ENCODE measurements around the gene IL12B.
"Not testable (repeated sequence)": the region's sequence is repeated elsewhere in the genome, so short reads cannot be mapped to it uniquely, and the experiment has no call there.

The IL12B gene

GRCh38 chr5:159316519-159317383 lies 13.5 kb downstream of the IL12B start:
- Histone ChIP-seq H3K9me3 (ENCODE audit: control insufficient read depth, low read length) (no peaks in the 10 kb centered on the region), H3K4me3 (ENCODE audit: extremely low read depth, insufficient read depth, low read length, poor library complexity, severe bottlenecking) (no peak overlapping the region), H3K36me3 (ENCODE audit: control insufficient read depth, insufficient read depth, low read length) (no peaks in the 10 kb centered on the region), H3K27ac (ENCODE audit: low read depth, low read length, severe bottlenecking) (no peak overlapping the region), H3K4me1 (ENCODE audit: control insufficient read depth, insufficient read depth, low read length, poor library complexity, severe bottlenecking) (no peaks in the 10 kb centered on the region)
- WGBS, 2 experiments (ENCODE audit: insufficient coverage in 2 of 2) = 93 to 94% methylated on average over 7 of the region's 9 CpGs

- H3K9me3 ChIP-seq (ENCODE audit: control insufficient read depth, low read length) = no peaks in the 10 kb centered on the region
- no peaks in the 10 kb centered on the region for H3K4me1 ChIP-seq (ENCODE audit: control insufficient read depth, insufficient read depth, low read length, poor library complexity, severe bottlenecking)
- H3K27ac ChIP-seq (ENCODE audit: low read depth, low read length, severe bottlenecking) = no peak overlapping the region
- H3K36me3 ChIP-seq (ENCODE audit: control insufficient read depth, insufficient read depth, low read length) = no peaks in the 10 kb centered on the region
- WGBS, 2 experiments (ENCODE audit: insufficient coverage in 2 of 2) = 100% methylated on average over 1 of the region's 2 CpGs; no CpG with 5 or more reads in 1 of the 2 experiments
- no peak overlapping the region for H3K4me3 ChIP-seq (ENCODE audit: extremely low read depth, insufficient read depth, low read length, poor library complexity, severe bottlenecking)
Measured at GRCh38 chr5:159313197-159313596, 17.1 kb downstream of the IL12B start.

- Histone ChIP-seq H3K4me1 (ENCODE audit: control insufficient read depth, insufficient read depth, low read length, poor library complexity, severe bottlenecking) (no peaks in the 10 kb centered on the region), H3K4me3 (ENCODE audit: extremely low read depth, insufficient read depth, low read length, poor library complexity, severe bottlenecking) (no peak overlapping the region), H3K27ac (ENCODE audit: low read depth, low read length, severe bottlenecking) (no peak overlapping the region), H3K36me3 (ENCODE audit: control insufficient read depth, insufficient read depth, low read length) (no peaks in the 10 kb centered on the region), H3K9me3 (ENCODE audit: control insufficient read depth, low read length) (no peaks in the 10 kb centered on the region)
- 56 to 61% methylated on average over 5 of the region's 7 CpGs for WGBS, 2 experiments (ENCODE audit: insufficient coverage in 2 of 2)
Measured at GRCh38 chr5:159311063-159311462, 19.2 kb downstream of the IL12B start.

- no peak overlapping the region for H3K27ac ChIP-seq (ENCODE audit: low read depth, low read length, severe bottlenecking)
- WGBS, 2 experiments (ENCODE audit: insufficient coverage in 2 of 2) = 6 to 15% methylated on average over 19 to 23 of the region's 26 CpGs
- no peaks in the 10 kb centered on the region for H3K9me3 ChIP-seq (ENCODE audit: control insufficient read depth, low read length)
- H3K36me3 ChIP-seq (ENCODE audit: control insufficient read depth, insufficient read depth, low read length) = no peaks in the 10 kb centered on the region
- H3K4me3 ChIP-seq (ENCODE audit: extremely low read depth, insufficient read depth, low read length, poor library complexity, severe bottlenecking) = no peak overlapping the region
- H3K4me1 ChIP-seq (ENCODE audit: control insufficient read depth, insufficient read depth, low read length, poor library complexity, severe bottlenecking) = no peaks in the 10 kb centered on the region
Measured at GRCh38 chr5:159310511-159310910, 19.8 kb downstream of the IL12B start.

GRCh38 chr5:159309689-159310433 lies 20.4 kb downstream of the IL12B start:
- Histone ChIP-seq H3K36me3 (ENCODE audit: control insufficient read depth, insufficient read depth, low read length) (no peaks in the 10 kb centered on the region), H3K4me3 (ENCODE audit: extremely low read depth, insufficient read depth, low read length, poor library complexity, severe bottlenecking) (no peak overlapping the region), H3K27ac (ENCODE audit: low read depth, low read length, severe bottlenecking) (no peak overlapping the region), H3K9me3 (ENCODE audit: control insufficient read depth, low read length) (no peaks in the 10 kb centered on the region), H3K4me1 (ENCODE audit: control insufficient read depth, insufficient read depth, low read length, poor library complexity, severe bottlenecking) (no peaks in the 10 kb centered on the region)
- WGBS, 2 experiments (ENCODE audit: insufficient coverage in 2 of 2) = 83 to 88% methylated on average over 2 to 3 of the region's 8 CpGs

GRCh38 chr5:159304961-159305595 lies 25.2 kb downstream of the IL12B start:
- WGBS, 2 experiments (ENCODE audit: insufficient coverage in 2 of 2) = 75 to 79% methylated on average over 4 of the region's 5 CpGs

GRCh38 chr5:159303286-159303685 lies 27.0 kb downstream of the IL12B start:
- Histone ChIP-seq H3K27ac (ENCODE audit: low read depth, low read length, severe bottlenecking) (no peak overlapping the region), H3K4me1 (ENCODE audit: control insufficient read depth, insufficient read depth, low read length, poor library complexity, severe bottlenecking) (no peaks in the 10 kb centered on the region), H3K9me3 (ENCODE audit: control insufficient read depth, low read length) (peaks cover 18% of the 10 kb centered on the region), H3K36me3 (ENCODE audit: control insufficient read depth, insufficient read depth, low read length) (no peaks in the 10 kb centered on the region), H3K4me3 (ENCODE audit: extremely low read depth, insufficient read depth, low read length, poor library complexity, severe bottlenecking) (no peak overlapping the region)
- 80 to 100% methylated on average over 3 of the region's 4 CpGs for WGBS, 2 experiments (ENCODE audit: insufficient coverage in 2 of 2)

More at GRCh38 chr5:159304961-159305595, 25.2 kb downstream of the IL12B start:
- H3K27ac ChIP-seq (ENCODE audit: low read depth, low read length, severe bottlenecking) = no peak overlapping the region
- H3K9me3 ChIP-seq (ENCODE audit: control insufficient read depth, low read length) = peaks cover 18% of the 10 kb centered on the region
- no peak overlapping the region for H3K4me3 ChIP-seq (ENCODE audit: extremely low read depth, insufficient read depth, low read length, poor library complexity, severe bottlenecking)
- no peaks in the 10 kb centered on the region for H3K4me1 ChIP-seq (ENCODE audit: control insufficient read depth, insufficient read depth, low read length, poor library complexity, severe bottlenecking)
- no peaks in the 10 kb centered on the region for H3K36me3 ChIP-seq (ENCODE audit: control insufficient read depth, insufficient read depth, low read length)

GRCh38 chr5:159301929-159302860 lies 28.1 kb downstream of the IL12B start:
- not testable (repeated sequence) for H3K4me3 ChIP-seq (ENCODE audit: extremely low read depth, insufficient read depth, low read length, poor library complexity, severe bottlenecking); H3K27ac ChIP-seq (ENCODE audit: low read depth, low read length, severe bottlenecking); H3K4me1 ChIP-seq (ENCODE audit: control insufficient read depth, insufficient read depth, low read length, poor library complexity, severe bottlenecking); H3K36me3 ChIP-seq (ENCODE audit: control insufficient read depth, insufficient read depth, low read length)
- peaks cover 18% of the 10 kb centered on the region for H3K9me3 ChIP-seq (ENCODE audit: control insufficient read depth, low read length)
- WGBS, 2 experiments (ENCODE audit: insufficient coverage in 2 of 2) = 81 to 93% methylated on average over 4 to 6 of the region's 13 CpGs

GRCh38 chr5:159301466-159301865 lies 28.8 kb downstream of the IL12B start:
- Histone ChIP-seq H3K27ac (ENCODE audit: low read depth, low read length, severe bottlenecking) (no peak overlapping the region), H3K36me3 (ENCODE audit: control insufficient read depth, insufficient read depth, low read length) (no peaks in the 10 kb centered on the region), H3K4me3 (ENCODE audit: extremely low read depth, insufficient read depth, low read length, poor library complexity, severe bottlenecking) (no peak overlapping the region), H3K9me3 (ENCODE audit: control insufficient read depth, low read length) (peaks cover 18% of the 10 kb centered on the region), H3K4me1 (ENCODE audit: control insufficient read depth, insufficient read depth, low read length, poor library complexity, severe bottlenecking) (no peaks in the 10 kb centered on the region)
- WGBS, 2 experiments (ENCODE audit: insufficient coverage in 2 of 2) = 100% methylated on average over 1 of the region's 3 CpGs; no CpG with 5 or more reads in 1 of the 2 experiments

- WGBS, 2 experiments (ENCODE audit: insufficient coverage in 2 of 2) = 83% methylated on average over 1 of the region's 5 CpGs; no CpG with 5 or more reads in 1 of the 2 experiments
- H3K4me1 ChIP-seq (ENCODE audit: control insufficient read depth, insufficient read depth, low read length, poor library complexity, severe bottlenecking); H3K9me3 ChIP-seq (ENCODE audit: control insufficient read depth, low read length); H3K4me3 ChIP-seq (ENCODE audit: extremely low read depth, insufficient read depth, low read length, poor library complexity, severe bottlenecking); H3K36me3 ChIP-seq (ENCODE audit: control insufficient read depth, insufficient read depth, low read length); H3K27ac ChIP-seq (ENCODE audit: low read depth, low read length, severe bottlenecking): not testable (repeated sequence)
Measured at GRCh38 chr5:159297300-159297699, 33.0 kb downstream of the IL12B start.
